IPS-15b (cell line): ENCODE measurements around the gene OR2M5.

ENCODE experiments used
- H3K27me3 ChIP-seq: one replicate; pipeline ENCODE4 v1.6.1; 2013; ENCODE audit warnings: low read length; ENCODE audit not compliant: control insufficient read depth, insufficient read depth
- H3K36me3 ChIP-seq: one replicate; pipeline ENCODE4 v1.6.1; 2013; ENCODE audit warnings: low read length; ENCODE audit not compliant: control insufficient read depth, insufficient read depth
- H3K4me1 ChIP-seq: one replicate; pipeline ENCODE4 v1.6.1; 2013; ENCODE audit warnings: mild to moderate bottlenecking, low read length; ENCODE audit not compliant: control insufficient read depth, insufficient read depth
- H3K4me3 ChIP-seq: one replicate; pipeline ENCODE4 v1.5.1; 2013; ENCODE audit warnings: low read depth, low read length
- H3K9ac ChIP-seq: one replicate; pipeline ENCODE4 v1.6.1; 2013; ENCODE audit warnings: low read depth, mild to moderate bottlenecking, low read length
- H3K9me3 ChIP-seq: one replicate; pipeline ENCODE4 v1.6.1; 2013; ENCODE audit warnings: mild to moderate bottlenecking, low read length; ENCODE audit not compliant: control insufficient read depth, insufficient read depth

The OR2M5 gene

GRCh38 chr1:248158758-248159157 lies 13.8 kb downstream of the OR2M5 start:
- no peaks in the 10 kb centered on the region for H3K4me1 ChIP-seq
- H3K27me3 ChIP-seq, result no peaks in the 10 kb centered on the region
- H3K4me3 ChIP-seq, result no peak overlapping the region
- H3K9me3 ChIP-seq, result peaks cover 11% of the 10 kb centered on the region
- H3K36me3 ChIP-seq, result no peaks in the 10 kb centered on the region
- no peak overlapping the region for H3K9ac ChIP-seq

DNA sequence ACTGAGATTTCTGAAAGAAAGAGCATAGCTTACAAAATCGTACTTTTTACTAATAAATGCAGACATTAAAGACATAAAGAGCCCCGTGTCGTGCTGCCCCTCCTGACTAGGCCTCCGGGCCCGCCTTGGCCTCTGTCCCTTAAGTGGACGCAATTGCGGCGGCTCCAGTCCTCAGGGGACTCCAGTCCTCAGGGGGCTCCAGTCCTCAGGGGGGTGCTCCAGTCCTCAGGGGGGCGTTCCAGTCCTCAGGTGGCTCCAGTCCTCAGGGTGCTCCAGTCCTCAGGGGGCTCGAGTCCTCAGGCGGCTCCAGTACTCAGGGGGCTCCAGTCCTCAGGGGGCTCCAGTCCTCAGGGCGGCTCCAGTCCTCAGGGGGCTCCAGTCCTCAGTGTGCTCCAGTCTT lies 19.1 kb downstream of the OR2M5 start:
- Histone ChIP-seq H3K9ac (no peak overlapping the region), H3K9me3 (peaks cover 11% of the 10 kb centered on the region)

DNA sequence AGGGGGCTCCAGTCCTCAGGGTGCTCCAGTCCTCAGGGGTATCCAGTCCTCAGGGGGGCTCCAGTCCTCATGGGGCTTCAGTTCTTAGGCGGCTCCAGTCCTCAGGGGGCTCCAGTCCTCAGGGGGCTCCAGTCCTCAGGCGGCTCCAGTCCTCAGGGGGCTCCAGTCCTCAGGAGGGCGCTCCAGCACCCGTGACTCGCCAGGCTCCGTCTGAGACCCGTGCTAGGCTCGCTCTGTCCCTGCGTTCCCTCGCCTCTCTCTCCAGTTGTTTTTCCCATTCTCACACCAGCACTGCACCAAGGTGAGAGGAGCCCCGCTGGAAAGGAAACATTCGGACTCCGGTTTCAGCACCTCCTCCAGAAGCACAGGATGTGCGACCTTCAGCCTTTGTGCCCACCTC lies 20.2 kb downstream of the OR2M5 start:
- Histone ChIP-seq H3K27me3 (no peaks in the 10 kb centered on the region), H3K36me3 (no peaks in the 10 kb centered on the region), H3K4me3 (no peak overlapping the region), H3K9me3 (peaks cover 6% of the 10 kb centered on the region), H3K9ac (no peak overlapping the region), H3K4me1 (no peaks in the 10 kb centered on the region)

More for the DNA sequence above, 19.1 kb downstream of the OR2M5 start:
- Histone ChIP-seq H3K27me3 (no peaks in the 10 kb centered on the region), H3K4me3 (no peak overlapping the region), H3K36me3 (no peaks in the 10 kb centered on the region), H3K4me1 (no peaks in the 10 kb centered on the region)

DNA sequence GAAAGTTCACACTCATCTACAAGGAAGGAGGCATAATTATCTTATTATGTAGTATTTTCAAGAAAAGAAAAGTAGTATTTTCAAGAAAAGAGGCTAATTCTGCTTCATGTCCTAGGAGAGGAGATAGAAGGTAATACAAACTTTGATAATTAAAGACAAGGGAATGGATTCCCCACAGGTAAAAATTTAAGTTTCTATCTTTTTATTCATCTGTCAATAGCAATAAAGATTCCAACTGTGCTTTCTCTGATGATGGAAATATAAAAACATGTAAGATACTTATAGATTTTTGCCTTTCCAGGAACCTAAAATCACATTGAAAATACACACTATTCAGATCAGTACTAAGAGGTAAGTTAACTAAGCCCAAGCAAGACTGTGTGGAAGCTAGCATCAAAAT lies 29.6 kb downstream of the OR2M5 start, which contains the start of gene OR2M2:
Gene OR2M2, plus strand, starts transcription at position 301 of the 400 bp plus-strand sequence. CDS start 5,165 bp downstream, outside the sequence.
- Histone ChIP-seq H3K4me1 (no peaks in the 10 kb centered on the region), H3K4me3 (no peak within 1 kb of the TSS)

GRCh38 chr1:248183996-248184395 lies 39.0 kb downstream of the OR2M5 start:
- Histone ChIP-seq H3K9ac (no peak overlapping the region), H3K36me3 (no peaks in the 10 kb centered on the region), H3K27me3 (no peaks in the 10 kb centered on the region), H3K4me3 (no peak overlapping the region), H3K4me1 (no peaks in the 10 kb centered on the region), H3K9me3 (peaks cover 13% of the 10 kb centered on the region)

More for the DNA sequence above, 29.6 kb downstream of the OR2M5 start, which contains the start of gene OR2M2:
- Histone ChIP-seq H3K9ac (no peak within 1 kb of the TSS), H3K36me3 (no peaks in the 10 kb centered on the region), H3K9me3 (no peaks in the 10 kb centered on the region), H3K27me3 (no peaks in the 10 kb centered on the region)

DNA sequence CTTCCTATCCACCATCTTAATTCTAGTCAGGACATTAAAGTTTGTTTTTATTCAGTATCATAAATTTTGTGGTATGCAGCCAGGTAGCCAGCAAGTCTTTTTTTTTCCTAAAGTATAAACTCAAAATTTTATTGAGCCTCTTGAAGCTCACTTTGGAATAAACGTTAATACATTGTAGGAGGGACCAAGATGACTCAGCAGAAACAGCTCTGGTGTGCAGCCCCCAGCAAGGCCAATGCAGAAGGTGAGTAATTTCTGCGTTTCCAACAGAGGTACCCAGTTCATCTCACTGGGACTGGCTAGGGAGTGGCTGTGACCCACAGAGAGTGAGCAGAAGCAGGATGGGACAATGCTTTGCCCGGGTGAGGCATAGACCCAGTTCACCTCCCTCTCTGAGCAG lies 42.4 kb downstream of the OR2M5 start:
- no peaks in the 10 kb centered on the region for H3K36me3 ChIP-seq

DNA sequence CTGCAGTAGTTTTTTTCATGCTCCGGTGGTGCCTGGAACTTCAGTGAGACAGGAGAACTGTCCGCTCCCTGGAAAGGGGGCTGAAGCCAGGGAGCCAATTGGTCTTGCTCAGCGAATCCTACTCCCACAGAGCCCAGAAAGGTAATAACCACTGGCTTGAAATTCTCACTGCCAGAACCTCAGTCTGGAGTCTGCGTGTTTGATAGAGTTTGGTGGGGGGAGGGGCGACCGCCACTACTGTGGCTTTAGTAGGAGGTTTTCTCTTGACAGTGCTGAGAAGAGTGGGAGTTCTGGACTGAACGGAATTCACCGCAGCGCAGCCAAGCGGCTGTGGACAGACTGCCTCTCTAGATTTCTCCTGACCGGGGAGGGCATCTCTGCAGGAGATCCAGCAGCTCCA lies 44.1 kb downstream of the OR2M5 start:
- Histone ChIP-seq H3K9me3 (peaks cover 15% of the 10 kb centered on the region), H3K4me1 (no peaks in the 10 kb centered on the region), H3K36me3 (no peaks in the 10 kb centered on the region), H3K9ac (no peak overlapping the region), H3K4me3 (no peak overlapping the region), H3K27me3 (no peaks in the 10 kb centered on the region)

More for the DNA sequence above, 42.4 kb downstream of the OR2M5 start:
- Histone ChIP-seq H3K9me3 (peaks cover 15% of the 10 kb centered on the region), H3K4me3 (no peak overlapping the region), H3K9ac (no peak overlapping the region), H3K4me1 (no peaks in the 10 kb centered on the region), H3K27me3 (no peaks in the 10 kb centered on the region)

DNA sequence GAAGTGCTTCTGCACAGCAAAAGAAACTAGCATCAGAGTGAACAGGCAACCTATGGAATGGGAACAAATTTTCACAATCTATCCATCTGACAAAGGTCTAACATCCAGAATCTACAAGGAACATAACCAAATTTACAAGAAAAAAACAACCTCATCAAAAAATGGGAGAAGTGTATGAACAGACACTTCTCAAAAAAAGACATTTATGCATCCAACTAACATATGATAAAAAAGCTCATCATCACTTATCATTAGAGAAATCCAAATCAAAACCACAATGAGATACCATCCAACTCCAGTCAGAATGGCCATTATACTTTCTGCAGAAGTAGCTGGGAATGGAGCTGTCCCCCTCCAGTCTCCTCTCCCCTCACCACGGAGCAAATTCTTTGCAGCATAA lies 49.2 kb downstream of the OR2M5 start:
- Histone ChIP-seq H3K9ac (no peak overlapping the region), H3K27me3 (no peaks in the 10 kb centered on the region), H3K4me3 (no peak overlapping the region), H3K9me3 (peaks cover 8% of the 10 kb centered on the region), H3K4me1 (no peaks in the 10 kb centered on the region), H3K36me3 (no peaks in the 10 kb centered on the region)
